ENCODE data around the gene ASXL1.
"Not testable (repeated sequence)": the region's sequence is repeated elsewhere in the genome, so short reads cannot be mapped to it uniquely, and the experiment has no call there.

The ASXL1 gene

DNA sequence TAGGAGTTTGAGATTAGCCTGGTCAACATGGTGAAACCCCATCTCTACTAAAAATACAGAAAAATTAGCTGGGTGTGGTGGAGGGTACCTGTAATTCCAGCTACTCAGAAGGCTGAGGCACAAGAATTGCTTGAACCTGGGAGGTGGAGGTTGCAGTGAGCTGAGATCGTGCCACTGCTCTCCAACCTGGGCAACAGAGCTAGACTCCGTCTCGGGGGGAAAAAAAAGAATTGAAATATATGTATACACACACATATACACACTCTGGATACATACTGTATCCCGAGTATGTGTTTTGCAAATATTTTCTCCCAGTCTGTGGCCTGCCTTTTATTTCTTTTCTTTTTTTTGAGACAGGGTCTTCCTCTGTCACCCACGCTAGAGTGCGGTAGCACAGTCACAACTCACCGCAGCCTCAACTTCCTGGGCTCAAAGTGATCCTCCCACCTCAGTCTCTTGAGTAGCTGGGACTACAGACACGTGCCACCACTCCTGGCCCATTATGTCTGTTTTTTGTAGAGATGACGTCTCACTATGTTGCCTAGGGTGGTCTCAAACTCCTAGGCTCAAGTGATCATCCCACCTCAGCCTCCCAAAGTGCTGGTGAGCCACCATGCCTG is 49.1 kb downstream of the ASXL1 start:
- DNase-seq (ENCODE audit: low read depth) = not testable (repeated sequence)

DNA sequence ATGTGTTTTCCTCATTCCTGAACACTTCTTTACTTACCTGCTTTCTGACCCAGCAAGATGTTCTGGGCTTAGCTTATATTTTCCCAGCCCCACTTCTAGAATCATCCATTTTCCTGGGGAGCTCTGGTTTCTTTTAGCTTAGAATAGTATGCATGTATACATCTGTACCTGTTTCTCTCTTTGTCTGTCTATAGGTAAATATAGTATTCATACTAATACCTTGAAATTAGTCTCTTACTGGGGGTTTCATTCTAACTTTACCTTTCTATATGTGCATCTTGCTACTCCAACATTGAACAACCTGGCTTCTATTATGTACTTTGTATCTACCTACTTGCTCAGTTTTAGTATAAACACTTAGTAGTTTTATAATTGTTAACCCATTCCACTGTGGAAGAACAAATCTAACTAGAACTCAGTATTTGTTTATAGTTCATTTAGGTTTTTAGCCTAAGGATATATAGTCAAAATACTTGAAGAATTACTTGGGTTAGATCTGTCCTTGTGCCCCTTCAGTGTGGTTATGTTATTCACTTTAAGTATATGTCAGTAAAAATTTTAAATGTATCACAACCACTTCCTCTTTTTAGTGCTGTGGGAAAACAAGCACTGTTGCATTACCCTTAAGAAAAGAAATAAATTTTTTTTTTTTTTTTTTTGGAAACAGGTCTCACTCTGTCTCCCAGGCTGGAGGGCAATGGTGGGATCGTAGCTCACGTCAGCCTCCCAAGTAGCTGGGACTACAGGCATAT is 54.0 kb downstream of the ASXL1 start:
- no peak for DNase-seq (ENCODE audit: low read depth)

GRCh38 chr20:32415494-32415893 is 57.4 kb downstream of the ASXL1 start:
- DNase-seq (ENCODE audit: low read depth) = no peak

DNA sequence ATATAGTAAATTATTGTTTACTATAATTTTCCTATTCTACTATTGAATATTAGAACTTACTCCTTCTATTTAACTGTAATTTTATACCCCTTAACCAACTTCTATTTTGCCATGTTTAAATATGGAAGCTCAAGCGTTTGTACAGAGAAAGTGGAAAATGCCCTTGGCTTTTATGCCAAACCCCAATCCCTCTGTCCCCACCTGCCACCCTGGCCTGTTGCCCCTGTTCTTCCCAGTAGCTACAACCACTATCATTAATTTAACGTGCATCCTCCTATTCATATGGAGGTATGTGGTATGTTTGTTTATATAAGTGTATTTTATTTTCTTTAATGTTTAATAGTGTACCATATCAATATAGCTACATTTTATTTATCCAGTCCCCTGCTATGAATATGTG is 58.1 kb downstream of the ASXL1 start:
- DNase-seq (ENCODE audit: low read depth) = no peak

DNA sequence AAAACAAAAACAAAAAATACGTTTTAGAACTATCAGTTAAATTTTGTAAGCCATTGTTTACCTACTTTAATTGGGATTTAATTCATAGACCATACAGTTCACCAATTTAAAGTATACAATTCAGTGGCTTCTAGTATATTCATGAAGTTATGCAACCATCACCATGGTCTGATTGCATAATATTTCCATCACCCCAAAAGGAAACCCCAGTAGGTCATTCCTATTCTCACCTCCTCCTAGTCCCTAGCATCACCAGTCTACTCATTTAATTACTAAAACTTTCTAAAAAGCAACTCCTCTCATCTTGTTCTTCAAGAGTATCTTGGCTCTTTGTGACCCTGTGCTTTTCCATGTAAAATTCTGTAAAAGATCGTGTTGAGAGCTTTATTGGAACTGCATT is 60.2 kb downstream of the ASXL1 start:
- DNase-seq (ENCODE audit: low read depth) = no peak

DNA sequence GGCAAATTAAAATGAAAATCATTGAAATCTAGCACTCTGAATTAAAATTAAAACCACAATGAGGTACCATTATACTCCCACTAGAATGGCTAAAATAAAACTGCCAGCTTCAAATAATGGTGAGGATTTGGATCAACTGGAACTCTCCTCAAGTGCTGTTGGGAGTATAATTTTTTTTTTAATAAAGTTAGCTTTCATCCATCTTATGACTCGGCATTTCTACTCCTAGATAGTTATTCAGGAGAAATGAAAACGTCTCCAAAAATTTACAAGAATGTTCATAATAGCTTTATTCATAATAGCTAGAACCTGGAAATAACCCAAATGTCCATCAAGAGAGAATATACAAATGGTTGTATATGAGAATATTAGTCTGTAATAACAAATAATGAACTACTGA is 63.2 kb downstream of the ASXL1 start:
- no peak for DNase-seq (ENCODE audit: low read depth)

DNA sequence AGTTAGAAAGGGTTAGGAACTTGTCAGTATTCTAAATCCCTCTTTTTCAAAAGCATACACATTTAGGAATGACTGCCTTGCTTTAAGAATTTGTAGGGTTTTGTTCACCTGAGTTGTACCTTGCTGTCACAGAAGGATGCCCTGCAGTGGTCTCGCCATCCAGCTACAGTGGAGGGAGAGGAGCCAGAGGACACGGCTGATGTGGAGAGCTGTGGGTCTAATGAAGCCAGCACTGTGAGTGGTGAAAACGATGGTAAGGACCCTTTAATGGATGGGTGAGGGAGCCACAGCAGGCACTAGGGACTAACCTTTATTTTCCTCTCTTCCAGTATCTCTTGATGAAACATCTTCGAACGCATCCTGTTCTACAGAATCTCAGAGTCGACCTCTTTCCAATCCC is 69.9 kb downstream of the ASXL1 start:
- no peak for DNase-seq (ENCODE audit: low read depth)

- no peak for DNase-seq (ENCODE audit: low read depth)
Observed at GRCh38 chr20:32429343-32429742, 71.2 kb downstream of the ASXL1 start.

GRCh38 chr20:32429745-32430360 is 71.7 kb downstream of the ASXL1 start:
- DNase-seq (ENCODE audit: low read depth) = no peak

DNA sequence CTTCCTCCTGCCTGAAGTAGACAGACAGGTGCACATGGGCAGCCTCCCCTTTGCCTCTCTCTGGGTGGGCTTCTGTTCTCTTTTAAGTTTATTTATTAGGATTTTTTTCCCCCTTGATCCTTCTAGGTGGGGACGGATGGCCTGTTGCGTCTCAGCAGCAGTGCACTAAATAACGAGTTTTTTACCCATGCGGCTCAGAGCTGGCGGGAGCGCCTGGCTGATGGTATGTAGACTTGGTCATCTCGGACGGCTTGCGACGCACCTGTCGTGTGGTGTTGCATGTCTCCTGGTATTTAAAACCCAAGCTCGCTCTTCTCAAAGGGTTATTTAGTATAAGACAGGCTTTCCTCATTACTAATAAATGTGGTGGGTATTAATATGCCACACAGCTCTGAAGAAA is 73.3 kb downstream of the ASXL1 start:
- no peak for DNase-seq (ENCODE audit: low read depth)

DNA sequence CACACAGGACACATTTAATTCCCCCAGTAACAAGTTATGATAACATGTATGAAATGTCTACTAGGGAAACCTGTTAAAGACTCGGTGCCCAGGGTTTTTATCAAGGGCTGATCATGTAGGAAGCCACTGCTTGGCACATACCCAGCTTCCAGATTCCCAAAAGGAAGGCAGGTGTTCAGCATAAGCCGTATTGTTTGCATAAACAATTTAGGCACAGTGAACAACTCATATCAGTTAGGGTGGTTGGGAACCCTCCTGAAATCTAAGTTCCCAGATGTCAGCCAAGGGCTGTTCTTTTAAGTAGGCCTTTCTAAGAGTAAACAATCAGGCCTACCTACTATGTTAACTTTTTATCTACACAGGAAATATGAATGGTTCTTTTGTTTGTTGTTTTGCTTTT is 74.1 kb downstream of the ASXL1 start:
- no peak for DNase-seq (ENCODE audit: low read depth)

DNA sequence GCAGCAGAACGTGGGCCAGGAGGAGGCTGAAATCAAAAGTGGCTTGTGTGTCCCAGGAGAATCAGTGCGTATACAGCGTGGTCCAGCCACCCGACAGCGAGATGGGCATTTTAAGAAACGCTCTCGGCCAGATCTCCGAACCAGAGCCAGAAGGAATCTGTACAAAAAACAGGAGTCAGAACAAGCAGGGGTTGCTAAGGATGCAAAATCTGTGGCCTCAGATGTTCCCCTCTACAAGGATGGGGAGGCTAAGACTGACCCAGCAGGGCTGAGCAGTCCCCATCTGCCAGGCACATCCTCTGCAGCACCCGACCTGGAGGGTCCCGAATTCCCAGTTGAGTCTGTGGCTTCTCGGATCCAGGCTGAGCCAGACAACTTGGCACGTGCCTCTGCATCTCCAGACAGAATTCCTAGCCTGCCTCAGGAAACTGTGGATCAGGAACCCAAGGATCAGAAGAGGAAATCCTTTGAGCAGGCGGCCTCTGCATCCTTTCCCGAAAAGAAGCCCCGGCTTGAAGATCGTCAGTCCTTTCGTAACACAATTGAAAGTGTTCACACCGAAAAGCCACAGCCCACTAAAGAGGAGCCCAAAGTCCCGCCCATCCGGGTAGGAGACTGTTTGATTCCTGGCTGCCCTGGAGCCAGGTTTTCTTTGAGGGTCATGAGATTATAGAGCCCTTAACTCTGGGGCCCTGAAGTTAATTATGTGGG is 75.3 kb downstream of the ASXL1 start:
- no peak for DNase-seq (ENCODE audit: low read depth)

DNA sequence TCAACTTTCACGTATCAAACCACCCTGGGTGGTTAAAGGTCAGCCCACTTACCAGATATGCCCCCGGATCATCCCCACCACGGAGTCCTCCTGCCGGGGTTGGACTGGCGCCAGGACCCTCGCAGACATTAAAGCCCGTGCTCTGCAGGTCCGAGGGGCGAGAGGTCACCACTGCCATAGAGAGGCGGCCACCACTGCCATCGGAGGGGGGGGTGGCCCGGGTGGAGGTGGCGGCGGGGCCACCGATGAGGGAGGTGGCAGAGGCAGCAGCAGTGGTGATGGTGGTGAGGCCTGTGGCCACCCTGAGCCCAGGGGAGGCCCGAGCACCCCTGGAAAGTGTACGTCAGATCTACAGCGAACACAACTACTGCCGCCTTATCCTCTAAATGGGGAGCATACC is 76.3 kb downstream of the ASXL1 start:
- DNase-seq (ENCODE audit: low read depth) = no peak

DNA sequence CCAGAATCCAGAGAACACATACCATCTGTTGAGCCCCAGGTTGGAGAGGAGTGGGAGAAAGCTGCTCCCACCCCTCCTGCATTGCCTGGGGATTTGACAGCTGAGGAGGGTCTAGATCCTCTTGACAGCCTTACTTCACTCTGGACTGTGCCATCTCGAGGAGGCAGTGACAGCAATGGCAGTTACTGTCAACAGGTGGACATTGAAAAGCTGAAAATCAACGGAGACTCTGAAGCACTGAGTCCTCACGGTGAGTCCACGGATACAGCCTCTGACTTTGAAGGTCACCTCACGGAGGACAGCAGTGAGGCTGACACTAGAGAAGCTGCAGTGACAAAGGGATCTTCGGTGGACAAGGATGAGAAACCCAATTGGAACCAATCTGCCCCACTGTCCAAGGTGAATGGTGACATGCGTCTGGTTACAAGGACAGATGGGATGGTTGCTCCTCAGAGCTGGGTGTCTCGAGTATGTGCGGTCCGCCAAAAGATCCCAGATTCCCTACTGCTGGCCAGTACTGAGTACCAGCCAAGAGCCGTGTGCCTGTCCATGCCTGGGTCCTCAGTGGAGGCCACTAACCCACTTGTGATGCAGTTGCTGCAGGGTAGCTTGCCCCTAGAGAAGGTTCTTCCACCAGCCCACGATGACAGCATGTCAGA is 77.4 kb downstream of the ASXL1 start:
- DNase-seq (ENCODE audit: low read depth) = no peak

DNA sequence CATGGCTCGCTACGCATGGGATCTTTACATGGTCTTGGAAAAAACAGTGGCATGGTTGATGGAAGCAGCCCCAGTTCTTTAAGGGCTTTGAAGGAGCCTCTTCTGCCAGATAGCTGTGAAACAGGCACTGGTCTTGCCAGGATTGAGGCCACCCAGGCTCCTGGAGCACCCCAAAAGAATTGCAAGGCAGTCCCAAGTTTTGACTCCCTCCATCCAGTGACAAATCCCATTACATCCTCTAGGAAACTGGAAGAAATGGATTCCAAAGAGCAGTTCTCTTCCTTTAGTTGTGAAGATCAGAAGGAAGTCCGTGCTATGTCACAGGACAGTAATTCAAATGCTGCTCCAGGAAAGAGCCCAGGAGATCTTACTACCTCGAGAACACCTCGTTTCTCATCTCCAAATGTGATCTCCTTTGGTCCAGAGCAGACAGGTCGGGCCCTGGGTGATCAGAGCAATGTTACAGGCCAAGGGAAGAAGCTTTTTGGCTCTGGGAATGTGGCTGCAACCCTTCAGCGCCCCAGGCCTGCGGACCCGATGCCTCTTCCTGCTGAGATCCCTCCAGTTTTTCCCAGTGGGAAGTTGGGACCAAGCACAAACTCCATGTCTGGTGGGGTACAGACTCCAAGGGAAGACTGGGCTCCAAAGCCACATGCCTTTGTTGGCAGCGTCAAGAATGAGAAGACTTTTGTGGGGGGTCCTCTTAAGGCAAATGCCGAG is 78.2 kb downstream of the ASXL1 start:
- no peak for DNase-seq (ENCODE audit: low read depth)

DNA sequence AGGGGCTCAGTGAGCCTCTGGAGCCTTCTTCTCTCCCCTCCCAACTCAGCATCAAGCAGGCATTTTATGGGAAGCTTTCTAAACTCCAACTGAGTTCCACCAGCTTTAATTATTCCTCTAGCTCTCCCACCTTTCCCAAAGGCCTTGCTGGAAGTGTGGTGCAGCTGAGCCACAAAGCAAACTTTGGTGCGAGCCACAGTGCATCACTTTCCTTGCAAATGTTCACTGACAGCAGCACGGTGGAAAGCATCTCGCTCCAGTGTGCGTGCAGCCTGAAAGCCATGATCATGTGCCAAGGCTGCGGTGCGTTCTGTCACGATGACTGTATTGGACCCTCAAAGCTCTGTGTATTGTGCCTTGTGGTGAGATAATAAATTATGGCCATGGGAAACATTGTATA is 78.8 kb downstream of the ASXL1 start:
- no peak for DNase-seq (ENCODE audit: low read depth)

DNA sequence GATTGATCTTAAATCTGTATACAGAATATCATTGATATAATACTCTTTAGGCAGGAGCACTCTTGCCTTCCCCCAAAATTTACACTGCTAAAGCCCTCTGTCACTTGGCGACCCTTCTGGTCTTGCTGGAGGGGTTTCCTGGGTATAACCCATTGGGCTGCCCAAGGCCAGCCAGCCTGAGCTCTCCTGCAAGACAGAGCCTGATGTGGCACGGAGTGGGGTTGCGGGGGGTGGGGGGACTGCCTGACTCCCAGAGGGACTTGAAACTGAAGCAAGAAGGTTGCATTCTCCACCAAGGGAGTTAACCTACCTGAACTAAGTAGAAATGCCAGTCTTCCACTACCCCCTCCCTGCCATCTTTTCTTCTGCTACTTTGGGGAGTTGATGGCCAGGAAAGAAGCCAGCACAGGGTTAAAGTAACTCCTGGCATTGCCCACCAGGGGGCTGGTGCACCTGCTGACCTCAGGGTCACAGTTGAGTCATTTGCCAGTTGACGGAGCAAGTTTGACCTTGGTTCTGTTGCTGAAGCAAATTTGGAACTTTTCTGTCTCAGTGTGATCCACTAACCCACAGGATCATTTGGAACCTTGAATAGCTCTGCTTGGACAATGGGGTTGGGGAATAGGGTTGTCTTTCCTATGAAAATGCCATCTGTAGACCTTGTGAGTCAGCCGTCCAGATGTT is 79.4 kb downstream of the ASXL1 start:
- DNase-seq (ENCODE audit: low read depth) = no peak

DNA sequence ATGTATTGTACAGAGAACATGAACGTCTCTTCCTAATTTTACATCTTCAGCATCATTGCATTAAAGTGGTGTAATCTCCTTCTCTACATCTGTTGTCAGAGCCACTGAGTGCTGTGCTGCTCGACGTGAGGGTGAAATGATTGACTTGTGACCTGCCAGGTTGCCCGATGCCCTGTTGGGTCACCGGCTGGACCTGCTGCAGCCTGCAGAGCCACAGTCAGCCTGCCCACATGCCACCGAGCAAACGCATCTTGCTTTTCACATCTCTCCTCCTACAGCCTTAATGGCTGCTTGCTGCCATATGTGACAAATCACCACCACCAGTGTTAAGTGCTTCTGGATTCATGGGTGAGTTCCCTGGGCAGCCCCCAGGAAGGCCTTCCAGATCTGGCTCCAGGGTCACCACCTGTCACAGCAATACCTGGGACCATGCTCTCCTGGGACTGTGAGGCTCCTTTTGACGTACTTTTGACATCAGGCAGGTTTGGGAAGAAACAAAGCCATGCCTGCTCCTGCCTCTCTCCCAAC is 80.3 kb downstream of the ASXL1 start:
- no peak for DNase-seq (ENCODE audit: low read depth)

DNA sequence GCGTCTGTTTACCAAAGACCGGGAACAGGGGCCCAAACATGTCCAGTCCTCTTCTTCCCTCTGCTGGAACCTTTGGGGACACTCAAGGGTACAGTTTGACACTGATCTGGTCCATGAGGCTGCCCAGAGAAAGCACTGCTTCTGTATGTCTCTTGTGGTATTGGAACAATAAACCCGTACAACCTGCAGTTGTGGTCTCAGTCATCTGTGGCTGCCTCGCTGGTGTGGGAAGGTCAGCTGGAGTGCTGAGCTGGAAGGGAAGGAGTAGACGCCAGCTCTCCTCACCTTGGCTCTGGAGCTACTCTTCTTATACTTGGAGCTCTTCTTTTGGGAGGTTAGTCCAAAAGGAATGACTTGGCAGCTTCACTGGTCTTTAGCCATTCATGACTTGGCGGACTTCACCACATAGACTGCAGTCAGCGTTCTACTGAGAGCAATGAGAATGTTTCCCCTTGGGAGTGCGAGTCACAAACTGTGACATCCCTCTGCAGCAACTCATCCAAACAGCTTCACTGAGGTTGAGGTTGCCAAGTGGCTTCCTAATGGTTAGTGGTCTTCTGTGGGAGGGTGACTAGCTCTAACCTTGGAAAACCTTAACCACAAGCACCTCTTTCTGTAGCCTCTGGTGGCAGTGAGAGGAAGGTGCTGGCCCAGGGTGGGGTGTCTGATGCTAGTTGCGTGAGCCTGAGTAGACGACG is 81.2 kb downstream of the ASXL1 start:
- DNase-seq (ENCODE audit: low read depth) = peak; percentile 84

GRCh38 chr20:32440069-32440757 is 82.1 kb downstream of the ASXL1 start:
- no peak for DNase-seq (ENCODE audit: low read depth)
